Neuronal stem cell (in vitro differentiated cells): ENCODE data around the gene PRR12. TPM values are rescaled to one million over a fixed set of nuclear protein-coding genes. Genes with fewer than 3 reads are reported as not detected.

Source experiments
- DNase-seq: peaks from one replicate; pipeline ENCODE4 v3.0.0-alpha.2; 2013; ENCODE audit warnings: low spot score
- H2AFZ ChIP-seq: one replicate; pipeline ENCODE4 v1.6.1; 2013; ENCODE audit warnings: mild to moderate bottlenecking, low read length, inconsistent platforms
- H2AK5ac ChIP-seq: 2 replicates; pipeline ENCODE4 v1.6.1; 2013; ENCODE audit warnings: low read depth, mild to moderate bottlenecking, inconsistent platforms, low read length, moderate library complexity, mixed read lengths
- H2BK120ac ChIP-seq: 2 replicates; pipeline ENCODE4 v1.6.1; 2013; ENCODE audit warnings: low read depth, mild to moderate bottlenecking, inconsistent platforms, low read length, moderate library complexity, mixed read lengths
- H2BK12ac ChIP-seq: one replicate; pipeline ENCODE4 v1.6.1; 2013; ENCODE audit warnings: low read length, inconsistent platforms
- H2BK15ac ChIP-seq: 2 replicates; pipeline ENCODE4 v1.6.1; 2013; ENCODE audit warnings: mild to moderate bottlenecking, low read length, inconsistent platforms, mixed read lengths
- H2BK5ac ChIP-seq: one replicate; pipeline ENCODE4 v1.6.1; 2013; ENCODE audit warnings: inconsistent platforms, mild to moderate bottlenecking, low read length, moderate library complexity
- H3K14ac ChIP-seq: one replicate; pipeline ENCODE4 v1.6.1; 2013; ENCODE audit warnings: low read length, inconsistent platforms
- H3K18ac ChIP-seq: 2 replicates; pipeline ENCODE4 v1.6.1; 2013; ENCODE audit warnings: low read length, inconsistent platforms
- H3K23ac ChIP-seq: 2 replicates; pipeline ENCODE4 v1.6.1; 2013; ENCODE audit warnings: low read depth, mild to moderate bottlenecking, mixed read lengths, low read length, inconsistent platforms; ENCODE audit not compliant: poor library complexity
- H3K27ac ChIP-seq: replicated peaks from 3 replicates; pipeline ENCODE4 v1.5.1; 2013; ENCODE audit warnings: low read length, inconsistent platforms
- H3K27me3 ChIP-seq, 3 experiments: 2 replicates each; pipeline ENCODE4 v1.6.1; 2013; ENCODE audit warnings: low read length in 3 of 3, mild to moderate bottlenecking in 2 of 3, inconsistent platforms in 1 of 3, low read depth in 1 of 3, mixed read lengths in 1 of 3, moderate library complexity in 1 of 3; ENCODE audit not compliant: control insufficient read depth in 3 of 3, insufficient read depth in 3 of 3
- H3K36me3 ChIP-seq, 2 donors: replicated peaks in 1 of 2; 2 replicates each; pipeline ENCODE4 v1.6.1; 2013; ENCODE audit warnings: low read length in 2 of 2; ENCODE audit not compliant: control insufficient read depth in 2 of 2, insufficient read depth in 2 of 2
- H3K4ac ChIP-seq: 2 replicates; pipeline ENCODE4 v1.6.1; 2013; ENCODE audit warnings: inconsistent platforms, mild to moderate bottlenecking, low read length, moderate library complexity
- H3K4me1 ChIP-seq, 2 donors: 1 replicate in 1 of 2; 2 replicates in 1 of 2; pipeline ENCODE4 v1.6.1; 2013; ENCODE audit warnings: low read length in 2 of 2, low read depth in 1 of 2; ENCODE audit not compliant: control insufficient read depth in 2 of 2, insufficient read depth in 1 of 2
- H3K4me2 ChIP-seq: one replicate; pipeline ENCODE4 v1.6.1; 2013; ENCODE audit warnings: mild to moderate bottlenecking, low read length, inconsistent platforms; ENCODE audit not compliant: insufficient read depth, poor library complexity, severe bottlenecking
- H3K4me3 ChIP-seq, 2 donors: 2 replicates each; pipeline ENCODE4 v1.5.1; 2013; ENCODE audit warnings: low read length in 2 of 2, mild to moderate bottlenecking in 2 of 2, inconsistent platforms in 1 of 2, moderate library complexity in 1 of 2
- H3K79me1 ChIP-seq: one replicate; pipeline ENCODE4 v1.6.1; 2013; ENCODE audit warnings: low read depth, mild to moderate bottlenecking, inconsistent platforms, low read length, moderate library complexity
- H3K9ac ChIP-seq: one replicate; pipeline ENCODE4 v1.6.1; 2013; ENCODE audit warnings: mild to moderate bottlenecking, low read depth, low read length, inconsistent platforms; ENCODE audit not compliant: poor library complexity
- H3K9me3 ChIP-seq, 2 donors: replicated peaks in 1 of 2; 2 replicates each; pipeline versions ENCODE3 to v1.6.1; 2013; ENCODE audit warnings: low read length in 2 of 2, mild to moderate bottlenecking in 2 of 2, inconsistent platforms in 1 of 2, low read depth in 1 of 2, mixed read lengths in 1 of 2, moderate library complexity in 1 of 2; ENCODE audit not compliant: control insufficient read depth in 2 of 2, insufficient read depth in 1 of 2
- H4K8ac ChIP-seq: one replicate; pipeline ENCODE4 v1.6.1; 2013; ENCODE audit warnings: low read depth, mild to moderate bottlenecking, inconsistent platforms, low read length, moderate library complexity
- H4K91ac ChIP-seq: one replicate; pipeline ENCODE4 v1.6.1; 2013; ENCODE audit warnings: low read length, low read depth, mild to moderate bottlenecking, inconsistent platforms; ENCODE audit not compliant: poor library complexity
- WGBS, 2 donors: extraction: QIAGEN DNeasy Blood & Tissue Kit; methylation state at CpG; one replicate each; pipeline ENCODE4 v1.1.7; 2013; ENCODE audit warnings: missing lambda C conversion rate in 2 of 2, mixed read lengths in 1 of 2; ENCODE audit not compliant: insufficient read length in 2 of 2, insufficient replicate concordance in 1 of 2; ENCODE audit errors: extremely low coverage in 2 of 2; 5-methylcytosine and 5-hydroxymethylcytosine counted together
- small RNA-seq: library from polyadenylated mRNA; stranded (forward); fragments of <200 nt; extraction: miRNeasy Mini kit (QIAGEN cat#:217004); gene quantifications from one replicate; pipeline ENCODE3, GENCODE V24; 2013; ENCODE audit not compliant: insufficient read depth

PRR12 gene

DNA sequence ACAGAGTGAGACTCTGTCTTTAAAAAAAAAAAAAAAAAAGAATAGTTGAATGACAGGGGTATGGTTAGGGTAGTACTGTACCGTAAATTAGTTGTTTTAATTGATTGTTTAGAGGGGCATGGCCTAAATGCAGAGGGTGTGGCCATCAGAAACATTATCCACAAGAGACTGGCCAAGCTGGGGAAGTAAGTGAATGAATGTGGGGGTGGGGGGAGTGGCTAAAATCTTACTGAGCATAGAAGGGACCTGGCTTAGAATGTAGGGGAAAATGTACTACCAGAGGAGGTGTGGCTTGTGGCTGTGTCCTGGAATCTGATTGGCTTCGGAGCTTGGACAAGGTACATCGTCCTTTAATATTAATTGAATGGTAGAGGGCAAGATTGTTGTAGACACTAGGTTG is 78.5 kb downstream of the PRR12 start:
- H2AFZ ChIP-seq, result no peak overlapping the region
- peaks cover 14 to 41% of the 10 kb centered on the region in 2 donors for H3K36me3 ChIP-seq
- no CpG with 5 or more reads among the region's 3 CpGs for WGBS, 2 donors

DNA sequence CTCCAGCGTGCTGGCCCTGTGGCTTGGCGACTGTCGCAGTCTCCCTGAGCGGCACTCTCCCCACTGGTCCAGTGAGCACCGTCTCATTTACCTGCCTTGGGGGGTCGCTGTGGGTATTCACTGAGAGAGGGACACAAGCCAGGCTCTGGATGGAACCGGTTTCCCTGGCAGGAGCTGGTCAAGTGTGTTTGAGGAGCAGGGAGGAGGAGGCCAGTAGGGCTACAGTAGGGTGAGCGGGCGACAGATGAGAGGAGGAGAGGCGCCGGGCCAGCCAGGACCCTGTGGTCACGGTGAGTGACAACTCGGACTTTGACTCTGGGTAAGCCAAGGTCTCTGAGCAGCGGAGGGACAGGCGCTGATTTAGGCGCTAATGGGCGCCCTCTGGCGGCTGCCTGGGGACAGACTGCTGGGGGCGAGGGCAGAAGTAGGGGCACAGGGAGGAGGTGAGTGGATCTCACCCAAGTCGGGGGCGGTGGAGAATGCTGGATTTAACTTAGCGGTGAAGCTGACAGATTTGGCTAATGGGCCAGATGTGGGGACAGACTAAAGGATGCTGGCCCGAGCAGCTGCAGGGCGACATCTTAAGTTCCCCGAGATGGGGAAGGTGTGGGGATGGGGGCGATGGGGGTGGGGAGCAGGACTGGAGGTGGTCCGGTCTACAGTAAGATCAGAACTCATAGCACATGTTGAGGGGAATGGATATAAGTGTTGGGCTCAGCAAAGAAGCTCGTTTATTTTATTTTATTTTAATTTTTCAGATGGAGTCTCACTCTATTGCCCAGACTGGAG is 81.3 kb downstream of the PRR12 start:
- no peak overlapping the region for H2BK5ac ChIP-seq
- no peak overlapping the region for H3K23ac ChIP-seq
- peaks cover 0 to 6% of the 10 kb centered on the region in 2 donors for H3K4me1 ChIP-seq
- H2BK12ac ChIP-seq, result no peak overlapping the region
- peaks cover 14 to 38% of the 10 kb centered on the region in 2 donors for H3K36me3 ChIP-seq
- peak overlapping the region; percentile 88 for H2AFZ ChIP-seq
- peaks cover 3% of the 10 kb centered on the region for H3K79me1 ChIP-seq
- WGBS, 2 donors, result no CpG with 5 or more reads among the region's 28 CpGs
- H4K91ac ChIP-seq, result no peak overlapping the region
- H2AK5ac ChIP-seq, result no peak overlapping the region
- no peak overlapping the region for H3K14ac ChIP-seq
- peak overlapping the region; percentile 52 for H3K27ac ChIP-seq
- no peak overlapping the region for H3K4ac ChIP-seq
- H3K4me2 ChIP-seq, result peak overlapping the region; percentile 53
- H2BK120ac ChIP-seq, result no peak overlapping the region
- peak overlapping the region; percentile 50 for H3K18ac ChIP-seq
- peak overlapping the region in 1 of 2 donors; percentile 30 for H3K4me3 ChIP-seq
- H3K9ac ChIP-seq, result peak overlapping the region; percentile 84
- H2BK15ac ChIP-seq, result no peak overlapping the region
- no peaks in the 10 kb centered on the region for H3K27me3 ChIP-seq
- no peak for DNase-seq
- no peak overlapping the region for H4K8ac ChIP-seq
- H3K9me3 ChIP-seq, result no peaks in the 10 kb centered on the region

More for the DNA sequence above, 78.5 kb downstream of the PRR12 start:
- Histone ChIP-seq H3K18ac (no peak overlapping the region), H3K9me3 (no peaks in the 10 kb centered on the region), H3K4me2 (no peak overlapping the region), H3K4me3 (no peak overlapping the region), H3K9ac (no peak overlapping the region), H2BK5ac (no peak overlapping the region), H2BK120ac (no peak overlapping the region), H4K8ac (no peak overlapping the region), H3K4ac (no peak overlapping the region), H2BK15ac (no peak overlapping the region), H3K14ac (no peak overlapping the region), H3K27me3 (no peaks in the 10 kb centered on the region), H3K4me1 (peaks cover 3 to 15% of the 10 kb centered on the region in 2 donors), H4K91ac (no peak overlapping the region), H2BK12ac (no peak overlapping the region), H2AK5ac (no peak overlapping the region), H3K79me1 (peaks cover 8% of the 10 kb centered on the region), H3K23ac (no peak overlapping the region), H3K27ac (no peak overlapping the region)
- DNase-seq, result no peak

Small RNAs within 50 kb of the gene (small RNA-seq; reads per million reads assigned to genes)
- not detected for gene RF00019
